Psoas muscle (tissue), 8 donors: Measurements from ENCODE around the gene AATK. TPM values are rescaled to one million over a fixed set of nuclear protein-coding genes. Genes with fewer than 3 reads are reported as not detected.

ENCODE experiments used
- ATAC-seq, 4 donors: fragments of 200-7000 bp; cut with Tn5 transposase; one replicate each; pipeline ENCODE4 v1.9.1; 2020; ENCODE audit warnings: moderate library complexity in 3 of 4, mild to moderate bottlenecking in 2 of 4
- DNase-seq, 2 donors: peaks; one replicate each; pipeline ENCODE4 v3.0.0-alpha.2; 2020
- H3K27ac ChIP-seq: fragments of 200-600 bp; one replicate; pipeline ENCODE4 v1.8.0; 2022
- H3K27me3 ChIP-seq, 3 donors: fragments of 200-600 bp in 1 of 3; one replicate each; pipeline versions ENCODE4 v1.6.1 to v1.8.0; 2013 to 2022; ENCODE audit warnings: low read length in 2 of 3, mild to moderate bottlenecking in 2 of 3, moderate library complexity in 1 of 3; ENCODE audit not compliant: insufficient read depth in 3 of 3
- H3K36me3 ChIP-seq, 2 donors: fragments of 200-600 bp in 1 of 2; one replicate each; pipeline versions ENCODE4 v1.6.1 to v1.8.0; 2013 to 2022; ENCODE audit warnings: low read depth in 1 of 2, mild to moderate bottlenecking in 1 of 2, moderate library complexity in 1 of 2; ENCODE audit not compliant: insufficient read depth in 1 of 2
- H3K4me1 ChIP-seq: fragments of 200-600 bp; one replicate; pipeline ENCODE4 v1.8.0; 2022
- H3K4me3 ChIP-seq: fragments of 200-600 bp; one replicate; pipeline ENCODE4 v1.8.0; 2022; ENCODE audit warnings: mild to moderate bottlenecking
- H3K9me3 ChIP-seq: fragments of 200-600 bp; one replicate; pipeline ENCODE4 v1.8.0; 2022
- WGBS, 3 donors: extraction: QIAGEN DNeasy Blood & Tissue Kit; methylation state at CpG; one replicate each; pipeline versions ENCODE4 v1.1.6 to v1.1.7; 2013; 5-methylcytosine and 5-hydroxymethylcytosine counted together
- intact Hi-C, 2 donors: fragments of 100-400 bp; cut with DNase I; formaldehyde crosslinking; loops; one replicate each; pipeline versions ENCODE4 v1.11.0 to v1.14.2; 2022
- polyA plus RNA-seq, 3 donors: library from polyadenylated mRNA; stranded (reverse); fragments of 200-250 nt; gene quantifications; one replicate each; pipeline ENCODE4 v1.2.3, GENCODE V29; 2013
- total RNA-seq, 4 donors: library from RNA; stranded (reverse); fragmentation: NEBNext Ultra II Directional in 2 of 4; extraction: Animal tissue kit (Norgen Biotek cat#: 25700) in 2 of 4; gene quantifications; one replicate each; pipeline versions ENCODE4 v1.2.1 to v1.2.4, GENCODE V29; 2021 to 2023
- TF ChIP-seq, protein P1 (sequence below): fragments of 200-600 bp; IDR thresholded peaks from one replicate; pipeline ENCODE4 v1.8.0; 2022; ENCODE audit warnings: antibody characterized with exemption
- donor health status: healthy with polysubstance abuse.
- donor health status: DM: no; HTN: no; CAD: no; lungs with moderate emphysema.
- donor health status: Bipolar disorder and iron deficiency.
- donor health status: healthy.
- donor health status: DM: yes; HTN: yes; CAD: no.
- donor health status: DM: no; HTN: no; CAD: no.
- donor health status: DM: no; HTN: no; CAD: no.
- donor health status: DM: yes; HTN: yes; CAD: no.

Gene AATK
- total and polyA plus RNA-seq, 7 donors, result 0.21 to 1.8 (median 1.0) TPM

DNA sequence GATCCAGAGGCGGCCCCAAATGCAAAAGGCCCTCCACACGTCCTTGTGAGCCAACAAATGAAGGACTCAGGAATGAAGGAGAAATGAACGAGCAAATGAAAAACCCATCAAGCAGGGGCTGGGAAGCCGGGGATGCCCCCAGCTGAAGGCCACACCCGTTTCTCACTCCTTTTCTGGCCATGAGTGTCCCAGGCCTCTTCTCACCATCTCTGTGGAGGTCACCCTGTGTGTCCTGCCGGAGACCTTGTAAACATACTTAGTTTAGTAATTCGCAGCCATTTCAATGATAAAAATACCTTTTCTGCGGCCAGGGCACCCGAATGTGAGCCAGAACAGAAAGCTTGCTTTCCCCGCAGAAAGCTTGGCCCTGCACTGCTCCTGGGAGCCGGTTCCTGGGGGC is 21.1 kb upstream of the AATK start:
- Histone ChIP-seq H3K4me1 (no peaks in the 10 kb centered on the region), H3K9me3 (no peaks in the 10 kb centered on the region), H3K27ac (no peak overlapping the region), H3K4me3 (no peak overlapping the region), H3K27me3 (peaks cover 0 to 6% (median 0%) of the 10 kb centered on the region in 3 donors), H3K36me3 (peaks cover 0 to 7% of the 10 kb centered on the region in 2 donors)
- intact Hi-C loops, result no loop called here
- ATAC-seq, result no peak
- DNase-seq, result no peak
- TF ChIP-seq, protein P1, sequence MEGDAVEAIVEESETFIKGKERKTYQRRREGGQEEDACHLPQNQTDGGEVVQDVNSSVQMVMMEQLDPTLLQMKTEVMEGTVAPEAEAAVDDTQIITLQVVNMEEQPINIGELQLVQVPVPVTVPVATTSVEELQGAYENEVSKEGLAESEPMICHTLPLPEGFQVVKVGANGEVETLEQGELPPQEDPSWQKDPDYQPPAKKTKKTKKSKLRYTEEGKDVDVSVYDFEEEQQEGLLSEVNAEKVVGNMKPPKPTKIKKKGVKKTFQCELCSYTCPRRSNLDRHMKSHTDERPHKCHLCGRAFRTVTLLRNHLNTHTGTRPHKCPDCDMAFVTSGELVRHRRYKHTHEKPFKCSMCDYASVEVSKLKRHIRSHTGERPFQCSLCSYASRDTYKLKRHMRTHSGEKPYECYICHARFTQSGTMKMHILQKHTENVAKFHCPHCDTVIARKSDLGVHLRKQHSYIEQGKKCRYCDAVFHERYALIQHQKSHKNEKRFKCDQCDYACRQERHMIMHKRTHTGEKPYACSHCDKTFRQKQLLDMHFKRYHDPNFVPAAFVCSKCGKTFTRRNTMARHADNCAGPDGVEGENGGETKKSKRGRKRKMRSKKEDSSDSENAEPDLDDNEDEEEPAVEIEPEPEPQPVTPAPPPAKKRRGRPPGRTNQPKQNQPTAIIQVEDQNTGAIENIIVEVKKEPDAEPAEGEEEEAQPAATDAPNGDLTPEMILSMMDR, result no peak
- 91 to 94% (median 94%) methylated on average over 11 of the region's 11 CpGs for WGBS, 3 donors

DNA sequence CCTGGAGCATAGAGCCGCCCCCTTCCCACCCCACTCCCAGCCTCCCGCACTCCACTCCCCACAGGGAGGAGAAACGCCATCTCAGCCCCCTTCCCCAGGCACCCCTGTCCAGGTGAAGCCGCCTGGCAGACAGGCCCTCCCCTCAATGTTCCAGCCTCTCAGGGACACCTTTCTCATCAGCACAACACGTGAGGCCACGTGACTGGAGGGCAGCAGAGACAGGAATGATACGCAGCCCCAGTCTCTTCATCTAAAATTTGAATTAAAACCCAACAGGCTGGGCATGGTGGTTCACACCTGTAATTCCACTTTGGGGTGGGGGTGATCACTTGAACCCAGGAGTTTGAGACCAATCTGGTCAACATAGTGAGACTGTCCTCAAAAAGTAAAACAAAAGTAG is 20.2 kb upstream of the AATK start:
- no peak overlapping the region for H3K4me3 ChIP-seq
- DNase-seq, result no peak
- H3K27me3 ChIP-seq, result peaks cover 0 to 13% (median 5%) of the 10 kb centered on the region in 3 donors
- WGBS, 3 donors, result 83 to 94% (median 88%) methylated on average over 6 to 7 of the region's 7 CpGs
- peaks cover 0 to 7% of the 10 kb centered on the region in 2 donors for H3K36me3 ChIP-seq
- TF ChIP-seq, protein P1, result no peak
- intact Hi-C loops, result no loop called here
- no peak overlapping the region for H3K27ac ChIP-seq
- ATAC-seq, result no peak
- H3K9me3 ChIP-seq, result no peaks in the 10 kb centered on the region
- no peaks in the 10 kb centered on the region for H3K4me1 ChIP-seq

DNA sequence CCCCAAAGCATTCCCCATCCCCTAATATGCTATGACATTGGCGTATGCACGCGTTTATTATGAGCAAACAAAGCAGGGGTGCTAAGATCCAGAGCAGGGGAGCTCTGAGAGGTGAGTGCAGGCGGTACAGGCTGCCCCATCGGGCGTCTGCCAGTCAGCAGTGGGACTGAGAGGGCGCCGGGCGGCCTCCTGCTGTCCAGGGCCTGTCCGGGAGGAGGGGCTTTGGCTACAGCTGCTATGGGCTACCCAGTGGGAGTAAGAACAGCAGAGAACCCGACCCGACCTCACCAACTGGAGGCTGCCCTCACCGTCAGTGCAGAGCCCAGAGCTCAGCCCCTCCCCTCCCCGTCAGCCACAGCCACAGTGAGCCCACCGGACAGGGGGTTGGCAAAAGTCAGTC is 18.5 kb upstream of the AATK start:
- TF ChIP-seq, protein P1, result no peak
- no peak overlapping the region for H3K27ac ChIP-seq
- H3K4me1 ChIP-seq, result no peaks in the 10 kb centered on the region
- DNase-seq (no peak), ATAC-seq (no peak)
- H3K4me3 ChIP-seq, result no peak overlapping the region
- peaks cover 0 to 16% (median 5%) of the 10 kb centered on the region in 3 donors for H3K27me3 ChIP-seq
- intact Hi-C loops, result no loop called here
- no peaks in the 10 kb centered on the region for H3K9me3 ChIP-seq
- whole genome bisulfite sequencing, 3 donors, result 15 to 25% (median 16%) methylated on average over 14 to 15 of the region's 15 CpGs
- H3K36me3 ChIP-seq, result peaks cover 0 to 2% of the 10 kb centered on the region in 2 donors

DNA sequence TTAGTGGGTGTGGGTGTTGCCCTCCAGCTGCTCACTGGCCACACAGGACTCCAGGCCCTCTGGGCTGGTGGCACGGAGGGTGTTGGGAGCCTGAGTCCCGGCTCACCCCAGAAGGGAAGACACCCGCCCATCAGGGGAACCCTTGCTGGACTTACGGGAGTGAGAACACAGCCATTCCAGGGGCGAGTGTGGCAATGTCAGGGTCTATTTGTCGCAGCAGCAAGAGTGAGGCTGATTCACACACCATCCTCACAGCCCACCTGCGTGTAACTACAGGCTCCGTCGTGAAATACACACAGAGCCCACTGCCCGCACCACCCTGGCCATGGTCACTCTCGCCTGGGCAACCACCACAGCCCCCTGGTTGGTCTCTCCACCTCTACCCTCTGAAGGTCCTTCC is 17.8 kb upstream of the AATK start:
- H3K4me1 ChIP-seq, result no peaks in the 10 kb centered on the region
- DNase-seq (no peak), ATAC-seq (no peak)
- intact Hi-C loops, result no loop called here
- 88 to 95% (median 93%) methylated on average over 11 of the region's 11 CpGs for WGBS, 3 donors
- H3K4me3 ChIP-seq, result no peak overlapping the region
- no peaks in the 10 kb centered on the region for H3K36me3 ChIP-seq
- H3K9me3 ChIP-seq, result no peaks in the 10 kb centered on the region
- H3K27me3 ChIP-seq, result peaks cover 0 to 16% (median 5%) of the 10 kb centered on the region in 3 donors
- TF ChIP-seq, protein P1, result no peak
- no peak overlapping the region for H3K27ac ChIP-seq

DNA sequence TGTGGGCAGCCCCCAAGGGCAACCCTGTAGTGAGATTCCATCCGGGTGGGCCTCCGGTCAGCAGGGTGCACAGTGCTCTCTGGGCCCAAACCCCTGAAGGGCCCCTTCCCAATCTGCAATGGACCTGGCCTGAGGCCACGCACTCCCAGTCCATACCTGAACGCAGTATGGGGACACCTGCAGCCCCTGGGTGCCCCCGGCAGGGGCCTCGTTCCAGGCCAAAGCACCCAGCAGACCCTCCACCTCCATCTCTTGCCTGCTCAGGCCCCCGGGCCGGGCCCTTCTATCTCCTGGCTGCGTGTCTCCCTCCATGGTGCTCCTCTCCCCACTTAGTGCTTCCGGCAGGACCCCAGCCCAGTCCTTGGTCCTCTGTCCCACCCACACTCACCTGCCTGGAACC is 17.3 kb upstream of the AATK start:
- TF ChIP-seq, protein P1, result no peak
- intact Hi-C loops, result no loop called here
- peaks cover 0 to 16% (median 5%) of the 10 kb centered on the region in 3 donors for H3K27me3 ChIP-seq
- no peak overlapping the region for H3K27ac ChIP-seq
- no peak overlapping the region for H3K4me3 ChIP-seq
- 93 to 96% (median 95%) methylated on average over 9 to 10 of the region's 10 CpGs for WGBS, 3 donors
- DNase-seq, result no peak
- ATAC-seq, result no peak
- no peaks in the 10 kb centered on the region for H3K36me3 ChIP-seq
- H3K4me1 ChIP-seq, result no peaks in the 10 kb centered on the region
- H3K9me3 ChIP-seq, result no peaks in the 10 kb centered on the region
